Neural progenitor cell (in vitro differentiated cells): ENCODE results near the gene SMTNL2. TPM values are rescaled to one million over a fixed set of nuclear protein-coding genes. Genes with fewer than 3 reads are reported as not detected.

Source experiments
- DNase-seq: peaks from one replicate; pipeline ENCODE4 v3.0.0-alpha.2; 2016; ENCODE audit warnings: low spot score
- H2AFZ ChIP-seq: fragments of 200-600 bp; sonication (generic); replicated peaks from 2 replicates; pipeline ENCODE4 v1.6.1; 2016; ENCODE audit warnings: antibody characterized with exemption
- H3F3A ChIP-seq: fragments of 200-600 bp; sonication (generic); 2 replicates; pipeline ENCODE4 v1.6.1; 2016; ENCODE audit warnings: antibody characterized with exemption, low read depth
- H3K27ac ChIP-seq: fragments of 200-600 bp; sonication (generic); 2 replicates; pipeline ENCODE4 v1.5.1; 2016; ENCODE audit warnings: mild to moderate bottlenecking
- H3K27me3 ChIP-seq: fragments of 200-600 bp; sonication (generic); 2 replicates; pipeline ENCODE4 v1.6.1; 2016; ENCODE audit warnings: mild to moderate bottlenecking, moderate library complexity
- H3K36me3 ChIP-seq: fragments of 200-600 bp; sonication (generic); 2 replicates; pipeline ENCODE4 v1.5.1; 2016
- H3K4me1 ChIP-seq: fragments of 200-600 bp; sonication (generic); 2 replicates; pipeline ENCODE4 v1.6.1; 2016; ENCODE audit warnings: mixed run types
- H3K4me2 ChIP-seq: fragments of 200-600 bp; sonication (generic); 2 replicates; pipeline ENCODE4 v1.6.1; 2016
- H3K4me3 ChIP-seq: fragments of 200-600 bp; sonication (generic); 2 replicates; pipeline ENCODE4 v1.5.1; 2016
- H3K79me2 ChIP-seq: fragments of 200-600 bp; sonication (generic); 2 replicates; pipeline ENCODE4 v1.6.1; 2016; ENCODE audit warnings: low read depth
- H3K9ac ChIP-seq: fragments of 200-600 bp; sonication (generic); 2 replicates; pipeline ENCODE4 v1.6.1; 2016
- H3K9me3 ChIP-seq: fragments of 200-600 bp; sonication (generic); 2 replicates; pipeline ENCODE4 v1.5.1; 2016; ENCODE audit warnings: low read depth
- H4K20me1 ChIP-seq: fragments of 200-600 bp; sonication (generic); 2 replicates; pipeline ENCODE4 v1.6.1; 2016; ENCODE audit warnings: low read depth
- H3K27ac Mint-ChIP-seq: 3 replicates; pipeline ENCODE4 v1.8.0; 2021; ENCODE audit warnings: mixed read lengths
- H3K27me3 Mint-ChIP-seq: 2 replicates; pipeline ENCODE4 v1.8.0; 2022; ENCODE audit warnings: low read depth, mild to moderate bottlenecking, inconsistent platforms, moderate library complexity, mixed read lengths; ENCODE audit not compliant: insufficient read depth
- H3K36me3 Mint-ChIP-seq: 3 replicates; pipeline ENCODE4 v1.8.0; 2021; ENCODE audit warnings: mixed read lengths
- H3K4me1 Mint-ChIP-seq: 3 replicates; pipeline ENCODE4 v1.8.0; 2021; ENCODE audit warnings: mixed read lengths
- H3K4me3 Mint-ChIP-seq: 3 replicates; pipeline ENCODE4 v1.8.0; 2021; ENCODE audit warnings: mild to moderate bottlenecking, moderate library complexity, mixed read lengths
- H3K9me3 Mint-ChIP-seq: 3 replicates; pipeline ENCODE4 v1.8.0; 2020; ENCODE audit warnings: mixed read lengths
- CTCF ChIP-seq: fragments of 200-600 bp; sonication (generic); IDR thresholded peaks from 2 replicates; pipeline ENCODE4 v1.5.1; 2017; ENCODE audit warnings: antibody characterized with exemption, mild to moderate bottlenecking
- EZH2 ChIP-seq: fragments of 200-600 bp; sonication (generic); IDR thresholded peaks from 2 replicates; pipeline ENCODE4 v1.6.1; 2017; ENCODE audit warnings: antibody characterized with exemption, mild to moderate bottlenecking, moderate library complexity
- EZH2phosphoT487 ChIP-seq: fragments of 200-600 bp; sonication (generic); IDR thresholded peaks from 2 replicates; pipeline ENCODE4 v1.6.1; 2017; ENCODE audit warnings: antibody characterized with exemption
- total RNA-seq: library from RNA; depleted of rRNA; stranded (reverse); fragments of >200 nt; gene quantifications from 2 replicates; pipeline ENCODE4 v1.2.3, GENCODE V29; 2015; ENCODE audit warnings: low replicate concordance

SMTNL2 gene
- total RNA-seq, 1 donor from 2014 or later = 3.0 TPM

DNA sequence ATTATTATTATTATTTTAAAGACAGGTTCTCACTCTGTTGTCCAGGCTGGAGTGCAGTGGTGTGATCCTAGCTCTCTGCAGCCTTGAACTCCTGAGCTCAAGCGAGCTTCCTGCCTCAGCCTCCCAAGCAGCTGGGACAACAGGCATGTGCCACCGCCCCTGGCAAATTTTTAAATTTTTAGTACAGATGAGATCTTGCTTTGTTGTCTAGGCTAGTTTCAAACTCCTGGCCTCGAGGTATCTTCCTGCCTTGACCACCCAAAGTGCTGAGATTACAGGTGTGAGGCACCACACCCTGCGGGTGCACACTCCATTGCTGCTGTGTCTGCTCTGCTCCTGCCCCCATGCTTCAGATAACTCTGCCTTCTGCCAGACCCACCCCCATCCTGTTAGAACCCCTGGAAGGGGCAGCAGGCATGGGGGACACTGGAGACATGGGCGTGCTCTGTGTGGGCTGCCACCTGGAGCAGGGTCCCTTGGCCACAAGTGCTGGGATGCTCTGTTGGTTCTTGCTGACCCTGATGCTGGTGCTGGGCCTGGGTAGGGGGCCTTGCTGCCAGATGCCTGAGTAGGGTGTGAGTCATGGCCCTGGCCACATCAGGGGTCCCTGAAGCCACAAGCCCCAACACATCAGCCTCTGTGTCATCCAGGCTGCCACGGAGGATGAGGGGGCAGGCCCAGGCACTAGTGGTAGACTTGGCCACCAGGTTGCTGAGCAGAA lies 26.5 kb upstream of the SMTNL2 start:
- Mint-ChIP-seq H3K27me3 (peaks cover 9% of the 10 kb centered on the region), H3K4me1 (peaks cover 39% of the 10 kb centered on the region), H3K4me3 (no peak overlapping the region), H3K36me3 (peaks cover 2% of the 10 kb centered on the region), H3K9me3 (no peaks in the 10 kb centered on the region), H3K27ac (peak overlapping the region; percentile 89)
- no peak for DNase-seq
- H3K9ac ChIP-seq = no peak overlapping the region
- no peak overlapping the region for H2AFZ ChIP-seq
- TF ChIP-seq EZH2 = no peak
- H3K27me3 ChIP-seq = no peaks in the 10 kb centered on the region
- H3K4me2 ChIP-seq = no peak overlapping the region
- peaks cover 20% of the 10 kb centered on the region for H3K4me1 ChIP-seq
- no peaks in the 10 kb centered on the region for H3K9me3 ChIP-seq
- H4K20me1 ChIP-seq = peaks cover 4% of the 10 kb centered on the region
- no peak overlapping the region for H3K27ac ChIP-seq
- no peaks in the 10 kb centered on the region for H3K36me3 ChIP-seq
- no peak overlapping the region for H3K4me3 ChIP-seq
- H3F3A ChIP-seq = peaks cover 11% of the 10 kb centered on the region
- H3K79me2 ChIP-seq = peaks cover 18% of the 10 kb centered on the region

DNA sequence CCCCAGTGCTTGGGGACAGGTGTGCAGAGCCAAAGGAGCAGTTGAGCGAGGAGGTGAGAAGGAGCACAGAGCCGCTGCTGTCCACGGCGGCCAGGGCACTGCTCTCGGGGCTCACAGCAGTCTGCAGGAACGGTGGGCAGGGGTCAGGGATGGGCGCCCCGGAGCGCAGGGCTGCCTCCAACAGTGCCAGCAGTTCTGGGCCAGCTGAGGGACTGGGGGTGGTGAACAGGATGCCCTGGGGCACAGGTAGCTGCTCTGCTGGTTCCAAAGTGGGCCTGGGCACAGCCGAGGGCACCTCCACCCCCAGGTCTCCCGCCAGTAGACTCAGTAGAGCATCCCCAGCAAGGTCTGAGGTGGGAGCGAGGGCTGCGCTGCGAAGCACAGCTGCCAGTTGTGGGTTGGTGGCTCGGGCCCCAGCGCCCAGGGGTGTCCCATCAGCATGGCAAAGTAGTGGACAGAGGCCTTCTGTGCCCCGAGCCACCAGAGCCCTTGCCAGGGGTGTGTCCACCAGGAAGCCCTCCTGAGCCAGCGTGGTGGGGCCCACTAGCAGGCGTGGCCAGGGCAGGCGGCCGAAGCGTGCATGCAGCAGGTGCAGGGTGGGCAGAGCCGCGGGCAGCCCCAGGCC lies 25.9 kb upstream of the SMTNL2 start:
- no peaks in the 10 kb centered on the region for H3K9me3 ChIP-seq
- peaks cover 20% of the 10 kb centered on the region for H3K4me1 ChIP-seq
- Mint-ChIP-seq H3K27ac (peak overlapping the region; percentile 89), H3K4me3 (no peak overlapping the region), H3K9me3 (no peaks in the 10 kb centered on the region), H3K4me1 (peaks cover 39% of the 10 kb centered on the region), H3K27me3 (peaks cover 14% of the 10 kb centered on the region), H3K36me3 (peaks cover 2% of the 10 kb centered on the region)
- peaks cover 17% of the 10 kb centered on the region for H3K79me2 ChIP-seq
- peaks cover 4% of the 10 kb centered on the region for H3K27me3 ChIP-seq
- H3K27ac ChIP-seq = no peak overlapping the region
- no peaks in the 10 kb centered on the region for H3K36me3 ChIP-seq
- TF ChIP-seq CTCF = no peak
- TF ChIP-seq EZH2 = no peak
- no peak for TF ChIP-seq EZH2phosphoT487
- no peak overlapping the region for H3K4me2 ChIP-seq
- no peak overlapping the region for H3K9ac ChIP-seq
- H4K20me1 ChIP-seq = peaks cover 4% of the 10 kb centered on the region
- no peak overlapping the region for H2AFZ ChIP-seq
- H3K4me3 ChIP-seq = no peak overlapping the region
- H3F3A ChIP-seq = peaks cover 11% of the 10 kb centered on the region
- no peak for DNase-seq

- H3K27ac ChIP-seq = no peak overlapping the region
- peaks cover 9% of the 10 kb centered on the region for H3K79me2 ChIP-seq
- H3K27me3 Mint-ChIP-seq = peaks cover 15% of the 10 kb centered on the region
- H3K4me1 Mint-ChIP-seq = peaks cover 36% of the 10 kb centered on the region
- no peak for DNase-seq
- H3K4me1 ChIP-seq = peaks cover 15% of the 10 kb centered on the region
- peaks cover 4% of the 10 kb centered on the region for H4K20me1 ChIP-seq
- TF ChIP-seq EZH2phosphoT487 = no peak
- no peak for TF ChIP-seq EZH2
- TF ChIP-seq CTCF = no peak
- H3F3A ChIP-seq = peaks cover 11% of the 10 kb centered on the region
- H2AFZ ChIP-seq = no peak overlapping the region
- no peaks in the 10 kb centered on the region for H3K36me3 ChIP-seq
- H3K9me3 Mint-ChIP-seq = no peaks in the 10 kb centered on the region
- H3K9ac ChIP-seq = no peak overlapping the region
- H3K4me3 ChIP-seq = no peak overlapping the region
- no peaks in the 10 kb centered on the region for H3K36me3 Mint-ChIP-seq
- no peak overlapping the region for H3K4me3 Mint-ChIP-seq
- no peak overlapping the region for H3K27ac Mint-ChIP-seq
- H3K27me3 ChIP-seq = peaks cover 4% of the 10 kb centered on the region
- no peaks in the 10 kb centered on the region for H3K9me3 ChIP-seq
- H3K4me2 ChIP-seq = no peak overlapping the region
Measured at GRCh38 chr17:4559139-4559791, 25.1 kb upstream of the SMTNL2 start.
